HG03175 (cell line): Measurements from ENCODE around the gene SOX9.
A peak's percentile ranks its signal among the peaks of the same experiment; 100 is the strongest.

Experiments
- ATAC-seq: cut with Tn5 transposase; IDR thresholded peaks from one replicate; pipeline ENCODE4 v1.9.1; 2021; ENCODE audit warnings: mild to moderate bottlenecking, moderate library complexity; ENCODE audit not compliant: unreplicated experiment

SOX9 gene

DNA sequence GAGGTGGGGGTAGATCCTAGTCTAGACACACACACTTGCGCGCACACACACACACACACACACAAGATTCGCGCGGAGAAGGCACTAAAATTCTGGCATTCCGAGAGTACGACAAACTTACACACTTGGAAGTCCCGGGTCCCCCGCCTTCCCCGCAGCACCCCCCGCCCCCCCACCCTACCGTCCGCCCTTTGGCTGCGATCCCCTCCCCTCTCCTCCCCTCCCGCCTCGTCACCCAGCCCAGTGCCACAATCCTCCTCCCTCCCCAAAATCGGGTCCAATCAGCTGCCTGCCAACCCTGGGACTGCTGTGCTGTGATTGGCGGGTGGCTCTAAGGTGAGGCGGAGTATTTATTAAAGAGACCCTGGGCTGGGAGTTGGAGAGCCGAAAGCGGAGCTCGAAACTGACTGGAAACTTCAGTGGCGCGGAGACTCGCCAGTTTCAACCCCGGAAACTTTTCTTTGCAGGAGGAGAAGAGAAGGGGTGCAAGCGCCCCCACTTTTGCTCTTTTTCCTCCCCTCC, at the start of gene SOX9:
SOX9 (plus strand) TSS at position 379 of the 522 bp plus-strand sequence. CDS start 372 bp downstream, outside the sequence.
- peak; percentile 76 for ATAC-seq

- no peak for ATAC-seq
Measured at GRCh38 chr17:72071330-72071729, 49.5 kb upstream of the SOX9 start.

GRCh38 chr17:72075995-72076677, 44.7 kb upstream of the SOX9 start:
- no peak for ATAC-seq

DNA sequence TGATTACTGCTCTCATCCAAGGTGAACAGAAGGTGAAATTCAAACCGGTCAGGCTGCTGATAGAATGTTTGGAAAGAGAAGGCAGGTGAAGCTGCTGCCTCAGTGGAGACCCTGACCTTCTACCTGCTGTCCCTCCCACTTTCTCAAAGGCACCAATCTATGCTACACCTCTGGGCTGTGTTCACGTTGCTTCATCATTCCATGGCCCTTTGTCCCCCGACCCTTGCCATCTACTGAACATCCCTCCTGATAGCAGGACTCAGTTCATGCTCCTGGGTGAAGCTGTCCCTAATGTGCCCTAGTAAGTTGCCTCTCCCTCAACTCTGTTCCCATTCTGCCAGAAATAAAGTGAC, 44.2 kb upstream of the SOX9 start:
- ATAC-seq, result no peak

GRCh38 chr17:72077326-72077960, 43.4 kb upstream of the SOX9 start:
- ATAC-seq, result no peak

GRCh38 chr17:72079700-72080099, 41.1 kb upstream of the SOX9 start:
- no peak for ATAC-seq

GRCh38 chr17:72087876-72088275, 32.9 kb upstream of the SOX9 start:
- no peak for ATAC-seq

GRCh38 chr17:72089453-72089987, 31.3 kb upstream of the SOX9 start:
- ATAC-seq, result no peak

DNA sequence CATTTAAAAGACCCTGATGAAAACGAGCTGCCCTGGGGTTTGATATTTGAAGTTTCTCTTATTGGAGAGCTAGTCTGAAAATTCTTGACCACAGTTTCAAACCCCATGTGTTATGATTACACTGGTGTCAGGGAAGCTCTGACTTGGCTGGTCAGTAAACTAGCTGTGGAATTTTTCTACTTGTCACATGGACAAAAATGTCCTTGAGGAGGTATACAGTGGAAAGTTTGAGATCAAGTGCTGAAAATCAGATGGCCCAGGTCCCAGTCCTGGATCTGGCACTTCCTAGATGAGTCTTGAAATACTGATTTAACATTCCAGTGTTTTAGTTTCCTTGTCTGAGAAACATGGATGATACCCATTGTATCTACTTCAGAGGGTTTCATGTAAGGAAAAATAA, 30.7 kb upstream of the SOX9 start:
- no peak for ATAC-seq

GRCh38 chr17:72092710-72093322, 28.0 kb upstream of the SOX9 start:
- no peak for ATAC-seq

GRCh38 chr17:72093707-72094106, 27.1 kb upstream of the SOX9 start:
- ATAC-seq, result no peak

DNA sequence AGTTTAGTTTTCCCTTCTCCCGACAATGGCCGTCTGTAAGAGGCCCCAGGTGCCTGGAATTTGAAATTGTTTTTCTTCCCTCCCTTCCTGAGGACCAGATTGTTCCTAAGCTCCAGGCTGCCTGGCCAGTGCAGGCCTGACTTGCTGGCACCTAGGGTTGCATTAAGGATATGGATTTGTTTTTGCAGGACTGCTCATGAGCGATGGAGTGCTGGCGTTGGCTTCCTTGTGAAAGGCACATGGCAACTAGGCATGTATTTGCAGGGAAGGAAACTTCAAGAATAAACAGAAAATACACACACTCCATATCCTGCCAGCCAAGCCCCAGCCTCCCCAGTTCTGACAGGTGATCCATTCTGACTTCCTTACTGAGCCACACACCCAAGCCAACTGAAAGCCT, 25.5 kb upstream of the SOX9 start:
- no peak for ATAC-seq

DNA sequence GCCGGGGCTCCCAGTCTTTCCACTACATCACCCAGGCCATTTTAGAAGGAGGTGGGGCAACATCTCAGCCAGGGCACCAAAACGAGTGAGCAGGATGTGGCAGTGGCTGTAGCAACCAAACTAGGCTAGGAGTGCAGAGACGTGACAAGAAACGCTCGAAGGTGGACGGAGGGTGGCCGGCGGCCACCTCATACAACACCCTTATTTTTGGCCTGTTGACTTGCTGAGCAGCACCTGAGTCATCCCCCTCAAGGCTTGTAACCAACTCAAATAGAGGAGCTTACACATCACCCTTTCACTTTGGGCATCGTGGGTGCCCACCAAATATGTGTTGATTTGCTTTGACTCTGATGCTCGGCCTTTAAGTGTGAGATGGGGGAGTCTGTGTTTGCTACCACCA, 23.7 kb upstream of the SOX9 start:
- ATAC-seq, result no peak

DNA sequence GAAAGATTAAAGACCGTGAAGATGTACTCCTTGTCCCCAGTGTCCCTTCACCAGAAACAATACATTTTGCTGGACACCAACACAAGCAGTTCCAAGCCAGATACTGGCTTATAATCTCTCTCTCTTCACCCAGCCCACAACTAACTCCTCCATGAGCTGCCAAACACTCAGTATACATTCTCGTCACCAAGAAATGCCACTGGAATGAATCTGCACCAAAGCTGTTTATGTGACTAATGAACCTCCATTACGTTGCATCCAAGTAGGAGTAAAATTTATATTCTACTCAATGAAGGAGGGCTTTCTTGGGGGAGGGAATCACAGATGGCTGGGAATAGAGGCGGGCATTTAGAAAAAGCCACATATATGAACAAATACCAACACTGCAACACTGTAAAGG, 20.9 kb upstream of the SOX9 start:
- ATAC-seq, result no peak

DNA sequence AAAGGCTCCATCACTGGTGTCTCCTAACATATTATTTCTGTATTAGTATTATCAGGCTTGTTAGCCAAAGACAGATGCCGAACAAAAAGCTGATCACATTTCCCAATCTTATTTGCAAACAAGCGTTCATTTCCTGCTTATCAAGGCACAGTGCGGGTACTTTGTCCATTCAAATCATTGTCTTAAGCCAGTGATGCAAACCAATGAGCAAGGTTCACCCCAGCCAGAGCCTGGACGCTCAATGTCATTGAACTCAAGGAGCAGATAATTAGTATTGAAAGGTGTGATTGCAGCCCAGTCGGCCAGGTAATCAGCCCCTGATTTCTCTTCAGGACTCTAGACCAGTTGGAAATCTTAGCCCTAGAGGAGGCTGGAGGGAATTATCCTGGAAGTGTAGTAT, 20.4 kb upstream of the SOX9 start:
- ATAC-seq, result no peak

GRCh38 chr17:72101526-72101925, 19.3 kb upstream of the SOX9 start:
- no peak for ATAC-seq

DNA sequence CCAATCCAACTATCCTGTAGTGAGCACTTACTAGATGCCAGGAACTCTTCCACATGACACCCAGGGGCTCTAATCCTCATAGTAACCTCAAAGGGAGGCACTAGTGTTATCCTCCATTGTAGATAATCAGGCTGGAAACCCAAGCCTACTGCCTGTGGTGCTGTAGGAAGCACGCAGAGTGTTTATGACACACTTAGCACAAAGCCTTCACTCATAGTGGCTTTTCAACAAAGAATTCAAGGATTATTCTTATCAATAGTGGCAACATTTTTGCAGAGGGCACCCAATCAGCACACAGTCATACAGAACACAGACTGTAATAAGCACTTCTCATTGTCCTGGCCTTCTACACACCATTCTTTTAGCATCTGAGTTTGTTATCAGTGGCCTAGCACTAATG, 18.5 kb upstream of the SOX9 start:
- no peak for ATAC-seq

- ATAC-seq, result no peak
Measured at GRCh38 chr17:72104164-72104862, 16.5 kb upstream of the SOX9 start.

- ATAC-seq, result no peak
Measured at GRCh38 chr17:72104863-72105234, 16.0 kb upstream of the SOX9 start.

- ATAC-seq, result no peak
Measured at GRCh38 chr17:72107100-72107499, 13.7 kb upstream of the SOX9 start.

GRCh38 chr17:72110231-72110941, 10.4 kb upstream of the SOX9 start:
- ATAC-seq, result no peak
